GM18507 (cell line): Measurements from ENCODE around the gene KIRREL3.
"Not testable (repeated sequence)": the region's sequence is repeated elsewhere in the genome, so short reads cannot be mapped to it uniquely, and the experiment has no call there.

Experiments used
- DNase-seq: peaks from one replicate; pipeline ENCODE4 v3.0.0; 2011; ENCODE audit warnings: low read depth; ENCODE audit not compliant: insufficient read length; ENCODE audit errors: extremely low spot score
- FAIRE-seq: peaks from 2 replicates; lab custom pipeline; 2011; peaks lifted over from hg19 to GRCh38; lab: Jason Lieb, UNC

Gene KIRREL3

GRCh38 chr11:126963603-126964363 is 36.8 kb downstream of the KIRREL3 start:
- FAIRE-seq (no peak), DNase-seq (no peak)

DNA sequence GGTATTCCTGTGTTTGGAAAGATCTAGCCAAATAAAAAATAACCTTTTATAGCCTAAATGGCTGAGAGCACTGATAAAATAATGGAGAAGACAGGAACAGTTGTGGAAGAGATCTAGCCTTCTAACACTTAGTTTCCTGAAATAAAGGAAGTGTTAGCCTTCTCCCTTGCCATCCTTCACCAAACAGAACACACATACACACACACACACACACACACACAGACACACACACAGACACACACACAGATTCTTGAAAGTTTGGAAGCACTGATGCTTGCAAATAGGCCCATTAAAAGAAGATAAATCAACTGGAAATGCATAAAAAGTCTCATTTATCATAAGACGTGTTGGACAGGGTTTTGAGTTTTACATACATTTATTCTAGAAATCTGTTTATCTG is 37.5 kb downstream of the KIRREL3 start:
- DNase-seq (no peak), FAIRE-seq (no peak)

GRCh38 chr11:126959700-126960099 is 40.9 kb downstream of the KIRREL3 start:
- FAIRE-seq (no peak), DNase-seq (no peak)

DNA sequence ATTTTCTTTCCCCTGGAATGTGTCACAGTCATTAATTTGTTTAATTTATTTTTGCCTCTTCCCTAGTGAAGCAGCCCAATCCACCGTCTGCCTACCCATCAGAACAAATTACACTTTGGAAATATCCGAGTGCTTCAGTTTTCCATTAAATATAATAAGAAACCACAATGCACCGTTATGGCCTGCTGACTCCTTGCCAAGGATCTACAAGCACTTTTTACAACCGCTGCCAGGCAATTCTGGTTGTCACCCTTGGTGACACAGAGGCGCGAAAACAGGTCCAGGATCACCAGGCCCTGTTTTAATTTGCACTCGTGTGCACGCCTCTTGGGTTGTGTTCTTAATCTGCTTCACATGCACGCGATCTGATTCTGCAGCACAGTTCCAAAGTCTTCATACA is 43.9 kb downstream of the KIRREL3 start:
- no peak for DNase-seq
- FAIRE-seq = no peak

- FAIRE-seq = not testable (repeated sequence)
Observed at GRCh38 chr11:126952533-126952932, 48.0 kb downstream of the KIRREL3 start.

GRCh38 chr11:126951465-126951864 is 49.1 kb downstream of the KIRREL3 start:
- FAIRE-seq = no peak
- no peak for DNase-seq

More at GRCh38 chr11:126952533-126952932, 48.0 kb downstream of the KIRREL3 start:
- DNase-seq = not testable (repeated sequence)

GRCh38 chr11:126949066-126949891 is 51.3 kb downstream of the KIRREL3 start:
- no peak for FAIRE-seq
- DNase-seq = no peak

GRCh38 chr11:126948563-126948962 is 52.0 kb downstream of the KIRREL3 start:
- DNase-seq (no peak), FAIRE-seq (no peak)

GRCh38 chr11:126945319-126945718 is 55.3 kb downstream of the KIRREL3 start:
- FAIRE-seq (no peak), DNase-seq (no peak)

DNA sequence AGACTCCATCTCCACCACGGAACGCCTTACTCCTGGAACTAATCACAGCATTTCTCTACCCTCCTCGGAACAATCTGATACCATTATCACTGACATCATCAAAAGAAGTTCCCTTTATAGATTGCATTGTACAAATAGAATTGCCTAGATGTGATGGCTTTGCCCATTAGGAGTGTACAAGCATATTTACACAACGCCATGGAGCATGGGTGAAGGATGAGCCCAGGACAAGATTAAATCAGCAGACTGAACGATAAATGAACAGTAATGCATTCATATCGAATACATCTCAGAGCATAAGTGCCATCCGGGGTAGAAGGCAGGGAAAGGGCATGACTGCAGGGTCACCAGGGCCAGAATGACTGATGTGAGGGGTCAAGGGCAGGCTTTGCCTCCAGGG is 57.3 kb downstream of the KIRREL3 start:
- DNase-seq (no peak), FAIRE-seq (no peak)

- FAIRE-seq (no peak), DNase-seq (no peak)
Observed at GRCh38 chr11:126942146-126942545, 58.4 kb downstream of the KIRREL3 start.

DNA sequence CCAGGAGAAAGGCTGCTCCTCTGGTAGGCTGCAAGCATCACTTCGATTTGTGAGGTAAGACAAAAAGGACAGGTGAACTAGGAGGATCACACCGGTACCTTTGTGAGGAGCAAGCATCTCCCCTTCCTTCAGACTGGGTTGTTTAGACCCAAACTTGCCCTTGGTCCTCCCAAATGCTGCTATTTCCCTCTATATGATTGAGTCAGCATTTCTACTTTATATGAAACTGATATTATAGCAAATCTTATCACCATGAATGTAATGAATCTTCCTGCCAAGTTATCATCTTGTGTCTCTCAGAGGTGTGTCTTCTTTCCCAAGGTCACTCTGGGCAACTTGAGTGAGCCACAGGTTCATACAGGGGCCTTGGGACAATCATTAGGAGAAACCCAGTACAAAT is 61.0 kb downstream of the KIRREL3 start:
- no peak for DNase-seq
- no peak for FAIRE-seq

DNA sequence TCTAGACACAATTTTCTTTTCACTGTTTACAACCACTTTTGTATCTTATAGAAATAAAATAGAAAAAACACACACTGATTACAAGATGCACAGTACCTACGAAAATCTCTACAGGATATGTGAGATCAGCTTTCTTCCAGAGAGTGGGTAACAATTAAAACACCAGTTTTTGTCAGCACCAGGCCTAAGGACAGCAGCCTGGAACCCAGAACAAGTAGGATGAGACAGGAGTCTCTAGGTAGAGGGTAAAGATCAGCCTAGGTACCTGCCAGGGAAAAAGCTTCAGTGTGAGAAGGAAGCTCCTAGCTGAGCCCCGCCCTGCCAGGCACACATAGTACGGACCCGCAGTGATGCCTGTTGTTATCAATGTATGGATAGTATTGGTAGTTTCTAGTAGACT is 61.9 kb downstream of the KIRREL3 start:
- no peak for FAIRE-seq
- DNase-seq = no peak

DNA sequence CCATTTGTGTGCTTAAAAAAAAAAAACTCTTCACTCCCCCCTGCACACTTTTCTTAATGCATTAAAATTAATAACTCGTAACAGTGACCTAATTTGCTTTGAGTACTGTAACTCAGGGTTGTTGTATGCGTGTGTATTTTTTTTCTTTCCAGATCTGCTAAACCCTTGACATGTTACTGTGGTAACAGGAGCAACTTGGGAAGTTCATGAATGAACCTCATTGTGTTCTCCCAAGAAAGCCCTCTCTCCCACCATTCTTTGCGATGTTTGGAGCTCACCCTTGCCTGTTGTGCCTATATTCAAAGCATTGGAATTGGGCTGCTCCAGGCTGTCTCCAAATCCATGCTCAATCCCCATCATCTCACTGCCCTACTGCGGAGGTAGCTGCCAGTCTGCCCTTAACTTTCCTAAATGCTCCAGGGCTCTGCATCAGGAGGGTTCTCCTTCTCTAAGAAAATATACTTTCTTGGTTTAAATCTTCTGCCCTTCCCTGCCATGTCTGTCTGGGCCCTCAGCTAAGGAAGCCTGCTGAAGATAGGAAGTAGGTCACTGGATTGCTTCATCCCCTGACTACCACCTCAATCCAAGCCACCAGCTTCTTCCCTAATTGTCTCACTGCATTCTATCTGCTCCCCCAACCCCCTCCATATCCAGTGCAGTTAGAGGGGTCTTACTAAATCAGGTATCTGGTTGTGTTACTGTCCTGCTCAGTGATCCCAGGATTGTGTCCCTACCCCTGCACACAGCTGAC is 70.3 kb downstream of the KIRREL3 start:
- no peak for DNase-seq
- no peak for FAIRE-seq

DNA sequence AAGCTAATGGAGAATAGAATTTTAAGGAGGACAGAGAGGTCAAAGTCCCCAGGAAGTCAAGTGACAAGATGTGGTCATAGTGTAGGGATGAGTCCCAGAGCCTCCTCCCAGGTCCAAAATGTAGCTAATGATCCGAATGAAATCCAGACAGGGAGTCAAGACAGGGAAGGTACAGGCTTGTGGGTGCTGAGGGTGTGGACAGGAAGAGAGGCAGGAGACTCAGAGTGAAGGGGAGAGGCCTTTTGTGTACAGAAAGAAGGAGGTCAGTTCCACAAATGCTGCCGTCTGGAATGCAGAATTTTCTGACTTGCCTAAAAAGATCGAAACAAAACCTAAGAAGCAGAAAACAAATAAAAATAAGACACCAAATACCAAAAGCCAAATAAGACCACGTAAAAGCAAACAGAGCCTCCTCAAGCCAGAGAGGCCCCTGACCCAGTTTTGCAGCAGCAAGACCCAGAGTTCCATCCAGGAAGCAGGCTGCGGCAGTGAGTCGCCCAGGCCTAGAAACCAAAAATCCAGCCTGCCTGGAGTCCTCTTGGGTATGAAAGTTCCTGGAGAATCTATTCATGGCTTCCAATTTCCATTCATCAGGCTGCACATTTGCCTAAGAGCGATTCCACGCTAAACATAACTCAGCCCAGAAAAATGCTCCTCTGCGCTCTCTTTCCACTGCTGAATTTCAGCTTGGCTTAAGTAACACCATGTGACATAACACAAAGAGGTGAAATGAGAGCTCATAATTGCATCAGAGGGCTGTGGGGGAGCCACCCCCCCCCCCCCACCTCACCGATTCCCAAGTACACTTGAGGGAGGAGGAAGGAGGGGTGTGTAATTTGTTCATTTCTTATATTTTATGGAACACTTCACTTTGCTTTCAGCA is 71.2 kb downstream of the KIRREL3 start:
- no peak for FAIRE-seq

DNA sequence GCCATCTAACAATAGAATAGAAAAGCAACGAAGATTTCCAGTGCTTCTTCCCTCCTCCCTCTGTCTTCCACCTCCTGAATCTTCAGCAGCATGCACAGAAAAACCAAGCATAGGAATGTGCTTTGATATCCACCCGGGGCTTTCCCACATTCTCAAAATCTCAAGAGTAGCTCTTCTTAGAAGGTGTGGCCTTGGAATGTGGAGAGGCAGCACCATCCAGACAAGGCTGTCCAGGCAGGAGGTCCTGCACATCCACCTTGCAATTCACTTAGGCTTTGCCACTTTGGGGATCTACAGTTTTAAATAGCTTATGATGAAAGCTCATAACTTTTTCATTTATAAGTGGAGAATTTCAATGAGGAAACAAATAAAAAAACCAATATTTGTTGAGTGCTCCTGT is 72.9 kb downstream of the KIRREL3 start:
- DNase-seq = no peak
- FAIRE-seq = no peak

More for the DNA sequence above, 71.2 kb downstream of the KIRREL3 start:
- no peak for DNase-seq

GRCh38 chr11:126926376-126926791 is 74.2 kb downstream of the KIRREL3 start:
- DNase-seq (no peak), FAIRE-seq (no peak)

DNA sequence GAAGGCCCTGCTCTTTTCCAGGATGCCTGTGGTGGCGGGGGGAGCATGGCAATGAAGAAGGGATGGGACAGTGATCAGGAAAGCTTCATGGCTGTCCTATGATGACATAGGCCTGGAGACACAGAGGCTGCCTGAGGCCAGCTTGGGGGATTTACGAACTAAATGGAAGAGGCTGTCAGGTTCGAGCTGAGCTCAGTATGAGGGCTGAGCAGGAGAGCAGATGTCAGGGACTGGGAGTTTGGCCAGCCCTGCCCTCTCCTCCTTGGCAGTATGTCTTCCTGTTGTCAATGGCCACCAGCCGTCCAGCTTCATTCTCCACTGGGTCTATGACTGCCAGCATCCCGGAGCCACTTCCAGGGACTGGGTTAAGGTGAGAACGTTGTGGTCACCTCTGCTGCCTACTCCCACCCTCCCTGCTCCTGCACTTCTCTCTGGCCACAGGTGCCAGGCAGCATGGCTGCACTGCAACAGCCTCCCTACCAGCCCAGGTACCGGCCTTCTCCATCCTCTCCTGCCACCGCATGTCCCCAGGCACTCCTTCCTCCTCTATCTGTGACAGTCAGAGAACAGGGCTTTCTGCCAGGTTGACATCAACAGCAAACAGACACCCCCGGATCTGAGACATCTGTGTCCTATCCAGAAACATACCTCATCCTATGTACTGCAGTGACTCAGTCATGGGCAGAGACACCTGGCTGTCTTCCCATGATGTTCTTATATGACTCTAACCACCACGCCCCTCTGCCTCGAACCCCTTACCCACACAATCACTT is 75.1 kb downstream of the KIRREL3 start:
- FAIRE-seq (no peak), DNase-seq (no peak)
